ENCODE data around the gene RFX4. TPM values are rescaled to one million over a fixed set of nuclear protein-coding genes. Genes with fewer than 3 reads are reported as not detected.

The RFX4 gene
- polyA plus RNA-seq, 1 donor (not counting 4 experiments of a cell fraction or from before 2014, with no cell fraction given), result not detected

GRCh38 chr12:106645074-106645421 lies 62.2 kb downstream of the RFX4 start:
- Histone ChIP-seq H3K4me2 (ENCODE audit: control insufficient read depth, extremely low read depth, insufficient read depth, low read depth, low read length) (no peak overlapping the region), H3K4me3 (ENCODE audit: control insufficient read depth in 2 of 3, extremely low read depth in 1 of 3, insufficient read depth in 2 of 3, low read depth in 1 of 3, low read length in 3 of 3) (no peak overlapping the region), H4K20me1 (ENCODE audit: control insufficient read depth, extremely low read depth, insufficient read depth, low read length) (no peaks in the 10 kb centered on the region), H3K9ac (ENCODE audit: control insufficient read depth, extremely low read depth, insufficient read depth, low read length) (no peak overlapping the region), H3K36me3 (ENCODE audit: control insufficient read depth in 2 of 2, extremely low read depth in 1 of 2, insufficient read depth in 2 of 2, low read length in 2 of 2) (no peaks in the 10 kb centered on the region), H3K27ac (ENCODE audit: control insufficient read depth, insufficient read depth, low read length) (no peak overlapping the region), H3K9me1 (ENCODE audit: control insufficient read depth, extremely low read depth, insufficient read depth, low read length) (no peaks in the 10 kb centered on the region), H3K4me1 (ENCODE audit: control insufficient read depth, extremely low read depth, insufficient read depth, low read length) (no peaks in the 10 kb centered on the region), H3K9me3 (ENCODE audit: control insufficient read depth, low read depth, low read length) (no peaks in the 10 kb centered on the region), H3K79me2 (ENCODE audit: control insufficient read depth, insufficient read depth, low read length) (no peaks in the 10 kb centered on the region), H3K27me3 (ENCODE audit: control insufficient read depth, extremely low read depth, insufficient read depth, low read length) (peaks cover 30% of the 10 kb centered on the region), H2AFZ (ENCODE audit: control insufficient read depth, low read length) (no peak overlapping the region)
- FAIRE-seq (no peak), DNase-seq (ENCODE audit: low read depth, low spot score) (no peak)
- TF ChIP-seq CTCF (optimal IDR thresholded peaks at IDR 0.05 in 1 of 3, IDR thresholded peaks at IDR 0.05 in 1 of 3, conservative IDR thresholded peaks at IDR 0.05 in 1 of 3; ENCODE audit: extremely low read depth in 1 of 3, insufficient read depth in 2 of 3, low read length in 3 of 3) (no peak), EZH2 (IDR thresholded peaks at IDR 0.05; ENCODE audit: low read length) (no peak)
- dilution Hi-C loops (cut with MboI; ENCODE audit: extremely low pct_ligation_motif_present, low sequenced_read_pairs), result no loop called here

- Histone ChIP-seq H2AFZ (ENCODE audit: control insufficient read depth, low read length) (no peak overlapping the region), H3K36me3 (ENCODE audit: control insufficient read depth in 2 of 2, extremely low read depth in 1 of 2, insufficient read depth in 2 of 2, low read length in 2 of 2) (no peaks in the 10 kb centered on the region), H3K9ac (ENCODE audit: control insufficient read depth, extremely low read depth, insufficient read depth, low read length) (no peak overlapping the region), H3K9me3 (ENCODE audit: control insufficient read depth, low read depth, low read length) (no peaks in the 10 kb centered on the region), H3K27ac (ENCODE audit: control insufficient read depth, insufficient read depth, low read length) (no peak overlapping the region), H3K9me1 (ENCODE audit: control insufficient read depth, extremely low read depth, insufficient read depth, low read length) (no peaks in the 10 kb centered on the region), H3K79me2 (ENCODE audit: control insufficient read depth, insufficient read depth, low read length) (no peaks in the 10 kb centered on the region), H3K4me2 (ENCODE audit: control insufficient read depth, extremely low read depth, insufficient read depth, low read depth, low read length) (no peak overlapping the region), H3K27me3 (ENCODE audit: control insufficient read depth, extremely low read depth, insufficient read depth, low read length) (peaks cover 30% of the 10 kb centered on the region), H3K4me3 (ENCODE audit: control insufficient read depth in 2 of 3, extremely low read depth in 1 of 3, insufficient read depth in 2 of 3, low read depth in 1 of 3, low read length in 3 of 3) (no peak overlapping the region), H3K4me1 (ENCODE audit: control insufficient read depth, extremely low read depth, insufficient read depth, low read length) (no peaks in the 10 kb centered on the region), H4K20me1 (ENCODE audit: control insufficient read depth, extremely low read depth, insufficient read depth, low read length) (no peaks in the 10 kb centered on the region)
- dilution Hi-C loops (cut with MboI; ENCODE audit: extremely low pct_ligation_motif_present, low sequenced_read_pairs), result no loop called here
- TF ChIP-seq CTCF (optimal IDR thresholded peaks at IDR 0.05 in 1 of 3, IDR thresholded peaks at IDR 0.05 in 1 of 3, conservative IDR thresholded peaks at IDR 0.05 in 1 of 3; ENCODE audit: extremely low read depth in 1 of 3, insufficient read depth in 2 of 3, low read length in 3 of 3) (no peak), EZH2 (IDR thresholded peaks at IDR 0.05; ENCODE audit: low read length) (no peak)
- no peak for DNase-seq (ENCODE audit: low read depth, low spot score)
- FAIRE-seq, result no peak
These were observed 62.9 kb downstream of the RFX4 start for GRCh38 chr12:106645465-106646330.

Measured in keratinocyte (primary cell).